ENCODE results near the gene ADCY3. TPM values are rescaled to one million over a fixed set of nuclear protein-coding genes. Genes with fewer than 3 reads are reported as not detected.

Gene ADCY3
- total and polyA plus RNA-seq, 9 of the 15 experiments (the other 6 are each of a cell fraction or from before 2014, with no cell fraction given), result 1.5 to 54.8 (median 26.3) TPM

DNA sequence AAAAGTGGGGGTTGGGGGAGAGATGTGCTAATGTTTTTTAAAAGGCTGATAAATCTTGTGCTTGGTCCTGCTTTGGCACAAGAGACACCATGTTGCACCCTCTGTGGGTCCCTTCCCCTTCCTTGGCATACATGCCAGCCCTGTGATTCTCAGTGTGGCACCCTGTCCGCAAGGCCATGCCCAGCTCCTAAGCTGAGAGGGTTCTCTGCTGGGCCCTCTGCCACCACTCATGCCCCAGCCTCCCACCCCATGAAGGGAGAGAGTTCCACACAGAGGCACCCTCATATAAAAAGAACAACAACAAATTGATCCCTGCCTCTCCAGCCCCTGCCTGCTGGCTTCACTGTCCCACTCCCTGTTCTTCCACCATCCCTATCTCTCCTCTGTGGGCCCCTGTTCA lies 2.5 kb upstream of the ADCY3 start:
- DNase-seq (ENCODE audit: extremely low read depth in 1 of 4, low spot score in 3 of 4) (no peak), FAIRE-seq (no peak), ATAC-seq (no peak)
- peaks cover 6% of the 10 kb centered on the region for H4K20me1 ChIP-seq (replicated peaks; ENCODE audit: control insufficient read depth, insufficient read depth, low read length)
- CTCF ChIA-PET (ENCODE audit: low intra/inter-chr PET ratio), result no interaction called here
- 80% methylated on average over 1 of the region's 1 CpG for WGBS (ENCODE audit: insufficient coverage, low coverage, missing lambda C conversion rate)
- H3K9ac ChIP-seq (ENCODE audit: insufficient read depth in 1 of 2, low read depth in 2 of 2, low read length in 2 of 2), result no peak overlapping the region; a peak in 1 of 4 replicates
- H3K27me3 ChIP-seq (ENCODE audit: control insufficient read depth in 2 of 2, insufficient read depth in 2 of 2, low read length in 2 of 2), result no peaks in the 10 kb centered on the region
- H3K4me1 ChIP-seq (replicated peaks in 1 of 2; ENCODE audit: control insufficient read depth in 2 of 2, insufficient read depth in 2 of 2, low read length in 2 of 2), result peaks cover 27 to 54% of the 10 kb centered on the region in 2 experiments; a peak in 4 of 5 replicates
- no peak overlapping the region for H3K4me2 ChIP-seq (ENCODE audit: insufficient read depth, low read length)
- no TSS peak for BruUV-seq (replicated peaks)
- H3K27ac ChIP-seq (ENCODE audit: extremely low read depth, low read depth, low read length), result no peak overlapping the region
- no peaks in the 10 kb centered on the region for H3K9me3 ChIP-seq (replicated peaks; ENCODE audit: control insufficient read depth, insufficient read depth, low read depth, low read length)
- peaks cover 20% of the 10 kb centered on the region for H3K79me2 ChIP-seq (ENCODE audit: control insufficient read depth, insufficient read depth, low read length)
- TF ChIP-seq, protein P1, sequence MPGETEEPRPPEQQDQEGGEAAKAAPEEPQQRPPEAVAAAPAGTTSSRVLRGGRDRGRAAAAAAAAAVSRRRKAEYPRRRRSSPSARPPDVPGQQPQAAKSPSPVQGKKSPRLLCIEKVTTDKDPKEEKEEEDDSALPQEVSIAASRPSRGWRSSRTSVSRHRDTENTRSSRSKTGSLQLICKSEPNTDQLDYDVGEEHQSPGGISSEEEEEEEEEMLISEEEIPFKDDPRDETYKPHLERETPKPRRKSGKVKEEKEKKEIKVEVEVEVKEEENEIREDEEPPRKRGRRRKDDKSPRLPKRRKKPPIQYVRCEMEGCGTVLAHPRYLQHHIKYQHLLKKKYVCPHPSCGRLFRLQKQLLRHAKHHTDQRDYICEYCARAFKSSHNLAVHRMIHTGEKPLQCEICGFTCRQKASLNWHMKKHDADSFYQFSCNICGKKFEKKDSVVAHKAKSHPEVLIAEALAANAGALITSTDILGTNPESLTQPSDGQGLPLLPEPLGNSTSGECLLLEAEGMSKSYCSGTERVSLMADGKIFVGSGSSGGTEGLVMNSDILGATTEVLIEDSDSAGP (CRISPR knock-in tag; IDR thresholded peaks at IDR 0.05), result no peak
- TF ChIP-seq ZNF280B (CRISPR knock-in tag; IDR thresholded peaks at IDR 0.05), result no peak
- no peak for TF ChIP-seq MAFK (IDR thresholded peaks at IDR 0.05; ENCODE audit: low read length)
- no peak for TF ChIP-seq POLR2B (IDR thresholded peaks at IDR 0.05; ENCODE audit: low read depth, partially characterized antibody)
- TF ChIP-seq ZNF668 (CRISPR knock-in tag; IDR thresholded peaks at IDR 0.05), result no peak
- no peak for TF ChIP-seq BRCA1 (IDR thresholded peaks at IDR 0.05)
- no peak for TF ChIP-seq BRCA1 (CRISPR knock-in tag; IDR thresholded peaks at IDR 0.05)
- TF ChIP-seq NFE2L1 (tag; IDR thresholded peaks at IDR 0.05; ENCODE audit: borderline replicate concordance, low read depth), result no peak
- no peak for TF ChIP-seq CEBPB (tag; IDR thresholded peaks at IDR 0.05)
- no peak for TF ChIP-seq SP1 (CRISPR knock-in tag; IDR thresholded peaks at IDR 0.05)
- TF ChIP-seq MTA1 (IDR thresholded peaks at IDR 0.05; ENCODE audit: borderline replicate concordance), result no peak
- no peak for TF ChIP-seq ZNF57 (CRISPR knock-in tag; IDR thresholded peaks at IDR 0.05)
- TF ChIP-seq HDAC1 (IDR thresholded peaks at IDR 0.05), result no peak
- TF ChIP-seq NFE2 (IDR thresholded peaks at IDR 0.05; ENCODE audit: low read depth), result no peak
- TF ChIP-seq GMEB1 (CRISPR knock-in tag; IDR thresholded peaks at IDR 0.05), result no peak
- TF ChIP-seq ZBTB49 (CRISPR knock-in tag; IDR thresholded peaks at IDR 0.05; ENCODE audit: borderline replicate concordance), result no peak
- no peak for TF ChIP-seq ESRRA (IDR thresholded peaks at IDR 0.05; ENCODE audit: borderline replicate concordance, low read depth)
- peaks cover 5% of the 10 kb centered on the region for H3K9me1 ChIP-seq (ENCODE audit: control insufficient read depth, insufficient read depth, low read length)
- H2AFZ ChIP-seq (ENCODE audit: low read depth, low read length), result no peak overlapping the region
- POLR2A ChIA-PET, result no interaction called here
- H3K4me3 ChIP-seq, result no peak overlapping the region
- intact Hi-C loops (cut with micrococcal nuclease), result loop anchor here (5.0 kb wide), 1 partner anchor 50 kb away; the partner anchor contains the start of gene DNAJC27
- peaks cover 12% of the 10 kb centered on the region; the same call in 2 of the 3 replicates for H3K36me3 ChIP-seq (ENCODE audit: control insufficient read depth, insufficient read depth, low read length)
- in situ Hi-C loops (cut with MboI), result no loop called here
